GM06990 (cell line): ENCODE data around the gene PNMA6E.
"Not testable (repeated sequence)": the region's sequence is repeated elsewhere in the genome, so short reads cannot be mapped to it uniquely, and the experiment has no call there.

Source experiments
- DNase-seq: peaks from one replicate; pipeline ENCODE4 v3.0.0-alpha.2; 2011; ENCODE audit not compliant: insufficient read length; ENCODE audit errors: extremely low read depth
- H3K27me3 ChIP-seq: replicated peaks from 2 replicates; pipeline ENCODE4 v1.6.0; 2011; ENCODE audit warnings: low read length; ENCODE audit not compliant: control insufficient read depth, insufficient read depth
- H3K36me3 ChIP-seq: 2 replicates; pipeline ENCODE4 v1.5.1; 2011; ENCODE audit warnings: low read length; ENCODE audit not compliant: control insufficient read depth, insufficient read depth
- H3K4me3 ChIP-seq: replicated peaks from 2 replicates; pipeline ENCODE4 v1.5.1; 2011; ENCODE audit warnings: low read depth, mild to moderate bottlenecking, control low read depth, low read length
- CTCF ChIP-seq: IDR thresholded peaks from 2 replicates; pipeline ENCODE4 v1.5.1; 2011; ENCODE audit warnings: low read length, control low read depth, mild to moderate bottlenecking, inconsistent platforms; ENCODE audit not compliant: insufficient read depth, poor library complexity, severe bottlenecking

Gene PNMA6E

GRCh38 chrX:153408871-153409351 lies 7.8 kb upstream of the PNMA6E start:
- H3K27me3 ChIP-seq, result no peaks in the 10 kb centered on the region
- no peak for TF ChIP-seq CTCF

GRCh38 chrX:153408221-153408721 lies 7.1 kb upstream of the PNMA6E start:
- H3K36me3 ChIP-seq, result no peaks in the 10 kb centered on the region
- no peak for DNase-seq
- H3K4me3 ChIP-seq, result no peak overlapping the region
- no peaks in the 10 kb centered on the region for H3K27me3 ChIP-seq
- no peak for TF ChIP-seq CTCF

More at GRCh38 chrX:153408871-153409351, 7.8 kb upstream of the PNMA6E start:
- Histone ChIP-seq H3K36me3 (no peaks in the 10 kb centered on the region), H3K4me3 (no peak overlapping the region)
- DNase-seq, result no peak

GRCh38 chrX:153407736-153408135 lies 6.6 kb upstream of the PNMA6E start:
- TF ChIP-seq CTCF, result no peak
- no peak for DNase-seq

GRCh38 chrX:153406903-153407302 lies 5.8 kb upstream of the PNMA6E start:
- no peaks in the 10 kb centered on the region for H3K36me3 ChIP-seq
- no peak overlapping the region for H3K4me3 ChIP-seq
- no peaks in the 10 kb centered on the region for H3K27me3 ChIP-seq
- no peak for TF ChIP-seq CTCF
- DNase-seq, result no peak

More at GRCh38 chrX:153407736-153408135, 6.6 kb upstream of the PNMA6E start:
- H3K4me3 ChIP-seq, result no peak overlapping the region
- no peaks in the 10 kb centered on the region for H3K36me3 ChIP-seq
- H3K27me3 ChIP-seq, result no peaks in the 10 kb centered on the region

GRCh38 chrX:153406011-153406410 lies 4.9 kb upstream of the PNMA6E start:
- Histone ChIP-seq H3K27me3 (no peaks in the 10 kb centered on the region), H3K4me3 (no peak overlapping the region), H3K36me3 (no peaks in the 10 kb centered on the region)
- TF ChIP-seq CTCF, result no peak
- no peak for DNase-seq

GRCh38 chrX:153405426-153405825 lies 4.3 kb upstream of the PNMA6E start:
- DNase-seq, result no peak
- no peaks in the 10 kb centered on the region for H3K36me3 ChIP-seq
- no peaks in the 10 kb centered on the region for H3K27me3 ChIP-seq
- TF ChIP-seq CTCF, result no peak
- H3K4me3 ChIP-seq, result no peak overlapping the region

GRCh38 chrX:153404333-153404732 lies 3.2 kb upstream of the PNMA6E start:
- not testable (repeated sequence) for H3K27me3 ChIP-seq, DNase-seq, H3K4me3 ChIP-seq, H3K36me3 ChIP-seq
